Right ventricle myocardium superior (tissue), 1 donor: ENCODE data around the gene TLR9. TPM values are rescaled to one million over a fixed set of nuclear protein-coding genes. Genes with fewer than 3 reads are reported as not detected.
"Not testable (repeated sequence)": the region's sequence is repeated elsewhere in the genome, so short reads cannot be mapped to it uniquely, and the experiment has no call there.

Source experiments
- ATAC-seq: fragments of 200-7000 bp; cut with Tn5 transposase; one replicate; pipeline ENCODE4 v1.9.1; 2020; ENCODE audit warnings: mild to moderate bottlenecking; ENCODE audit not compliant: poor library complexity
- DNase-seq: peaks from one replicate; pipeline ENCODE4 v3.0.0-alpha.2; 2020
- intact Hi-C: fragments of 100-400 bp; cut with DNase I; formaldehyde crosslinking; loops from one replicate; pipeline ENCODE4 v1.11.2; 2022
- total RNA-seq: library from RNA; stranded (reverse); fragmentation: NEBNext Ultra II Directional; extraction: Animal tissue kit (Norgen Biotek cat#: 25700); gene quantifications from one replicate; pipeline ENCODE4 v1.2.1, GENCODE V29; 2021
- donor health status: DM: no; HTN: yes; CAD: no; lungs with severe emphysema.

The TLR9 gene
- total RNA-seq, 1 donor from 2014 or later = 0.32 TPM

GRCh38 chr3:52188556-52188955, 36.9 kb downstream of the TLR9 start:
- ATAC-seq = no peak
- intact Hi-C loops = no loop called here
- DNase-seq = no peak

- ATAC-seq (no peak), DNase-seq (no peak)
- intact Hi-C loops = no loop called here
Observed at GRCh38 chr3:52186729-52187128, 38.7 kb downstream of the TLR9 start.

- intact Hi-C loops = no loop called here
- DNase-seq (no peak), ATAC-seq (no peak)
Observed at GRCh38 chr3:52185837-52186236, 39.6 kb downstream of the TLR9 start.

- ATAC-seq (no peak), DNase-seq (no peak)
- intact Hi-C loops = no loop called here
Observed at GRCh38 chr3:52185311-52185710, 40.1 kb downstream of the TLR9 start.

GRCh38 chr3:52184690-52185089, 40.8 kb downstream of the TLR9 start:
- no peak for DNase-seq
- intact Hi-C loops = no loop called here
- ATAC-seq = no peak

GRCh38 chr3:52183786-52184445, 41.5 kb downstream of the TLR9 start:
- no peak for DNase-seq

GRCh38 chr3:52182691-52183090, 42.8 kb downstream of the TLR9 start:
- intact Hi-C loops = no loop called here
- DNase-seq (no peak), ATAC-seq (no peak)

More at GRCh38 chr3:52183786-52184445, 41.5 kb downstream of the TLR9 start:
- intact Hi-C loops = no loop called here
- peak; percentile 41 for ATAC-seq

- intact Hi-C loops = no loop called here
- ATAC-seq = peak; percentile 76
- peak; percentile 51 for DNase-seq
Observed at GRCh38 chr3:52182196-52182595, 43.2 kb downstream of the TLR9 start.

- intact Hi-C loops = no loop called here
- DNase-seq (no peak), ATAC-seq (peak; percentile 27)
Observed at GRCh38 chr3:52181543-52181942, 43.9 kb downstream of the TLR9 start.

GRCh38 chr3:52178537-52178936, 46.9 kb downstream of the TLR9 start:
- DNase-seq = no peak
- ATAC-seq = no peak
- intact Hi-C loops = no loop called here

- ATAC-seq, intact Hi-C loops, DNase-seq: not testable (repeated sequence)
Observed at GRCh38 chr3:52178126-52178525, 47.3 kb downstream of the TLR9 start.

GRCh38 chr3:52177701-52178042, 47.8 kb downstream of the TLR9 start:
- DNase-seq = no peak
- intact Hi-C loops = no loop called here

GRCh38 chr3:52176951-52177700, 48.3 kb downstream of the TLR9 start:
- DNase-seq (no peak), ATAC-seq (no peak)
- intact Hi-C loops = no loop called here

More at GRCh38 chr3:52177701-52178042, 47.8 kb downstream of the TLR9 start:
- ATAC-seq = no peak

- ATAC-seq = no peak
- intact Hi-C loops = no loop called here
- no peak for DNase-seq
Observed at GRCh38 chr3:52176180-52176752, 49.2 kb downstream of the TLR9 start.

GRCh38 chr3:52175416-52176179, 49.8 kb downstream of the TLR9 start:
- no peak for ATAC-seq
- intact Hi-C loops = no loop called here
- DNase-seq = no peak

GRCh38 chr3:52174896-52175295, 50.5 kb downstream of the TLR9 start:
- DNase-seq = no peak
- intact Hi-C loops = no loop called here
- ATAC-seq = no peak

GRCh38 chr3:52173101-52173500, 52.3 kb downstream of the TLR9 start:
- intact Hi-C loops = no loop called here
- DNase-seq = no peak
- ATAC-seq = no peak

- no peak for ATAC-seq
- DNase-seq = no peak
- intact Hi-C loops = no loop called here
Observed at GRCh38 chr3:52172262-52172757, 53.1 kb downstream of the TLR9 start.
